IPS-18a (cell line): Measurements from ENCODE around the gene MDM4.

Experiments used
- H3K27ac ChIP-seq: one replicate; pipeline ENCODE4 v1.5.1; 2013; ENCODE audit warnings: low read length
- H3K27me3 ChIP-seq: one replicate; pipeline ENCODE4 v1.6.1; 2013; ENCODE audit warnings: mild to moderate bottlenecking, low read length; ENCODE audit not compliant: control insufficient read depth, insufficient read depth
- H3K36me3 ChIP-seq: one replicate; pipeline ENCODE4 v1.6.1; 2013; ENCODE audit warnings: low read depth, low read length; ENCODE audit not compliant: control insufficient read depth
- H3K4me1 ChIP-seq: one replicate; pipeline ENCODE4 v1.6.1; 2013; ENCODE audit warnings: low read depth, low read length; ENCODE audit not compliant: control insufficient read depth
- H3K4me3 ChIP-seq: one replicate; pipeline ENCODE4 v1.5.1; 2013; ENCODE audit warnings: low read length
- H3K9ac ChIP-seq: one replicate; pipeline ENCODE4 v1.6.1; 2013; ENCODE audit warnings: mild to moderate bottlenecking, low read length, moderate library complexity
- H3K9me3 ChIP-seq: one replicate; pipeline ENCODE4 v1.6.1; 2013; ENCODE audit warnings: low read depth, low read length; ENCODE audit not compliant: control insufficient read depth

The MDM4 gene, protein sequence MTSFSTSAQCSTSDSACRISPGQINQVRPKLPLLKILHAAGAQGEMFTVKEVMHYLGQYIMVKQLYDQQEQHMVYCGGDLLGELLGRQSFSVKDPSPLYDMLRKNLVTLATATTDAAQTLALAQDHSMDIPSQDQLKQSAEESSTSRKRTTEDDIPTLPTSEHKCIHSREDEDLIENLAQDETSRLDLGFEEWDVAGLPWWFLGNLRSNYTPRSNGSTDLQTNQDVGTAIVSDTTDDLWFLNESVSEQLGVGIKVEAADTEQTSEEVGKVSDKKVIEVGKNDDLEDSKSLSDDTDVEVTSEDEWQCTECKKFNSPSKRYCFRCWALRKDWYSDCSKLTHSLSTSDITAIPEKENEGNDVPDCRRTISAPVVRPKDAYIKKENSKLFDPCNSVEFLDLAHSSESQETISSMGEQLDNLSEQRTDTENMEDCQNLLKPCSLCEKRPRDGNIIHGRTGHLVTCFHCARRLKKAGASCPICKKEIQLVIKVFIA

DNA sequence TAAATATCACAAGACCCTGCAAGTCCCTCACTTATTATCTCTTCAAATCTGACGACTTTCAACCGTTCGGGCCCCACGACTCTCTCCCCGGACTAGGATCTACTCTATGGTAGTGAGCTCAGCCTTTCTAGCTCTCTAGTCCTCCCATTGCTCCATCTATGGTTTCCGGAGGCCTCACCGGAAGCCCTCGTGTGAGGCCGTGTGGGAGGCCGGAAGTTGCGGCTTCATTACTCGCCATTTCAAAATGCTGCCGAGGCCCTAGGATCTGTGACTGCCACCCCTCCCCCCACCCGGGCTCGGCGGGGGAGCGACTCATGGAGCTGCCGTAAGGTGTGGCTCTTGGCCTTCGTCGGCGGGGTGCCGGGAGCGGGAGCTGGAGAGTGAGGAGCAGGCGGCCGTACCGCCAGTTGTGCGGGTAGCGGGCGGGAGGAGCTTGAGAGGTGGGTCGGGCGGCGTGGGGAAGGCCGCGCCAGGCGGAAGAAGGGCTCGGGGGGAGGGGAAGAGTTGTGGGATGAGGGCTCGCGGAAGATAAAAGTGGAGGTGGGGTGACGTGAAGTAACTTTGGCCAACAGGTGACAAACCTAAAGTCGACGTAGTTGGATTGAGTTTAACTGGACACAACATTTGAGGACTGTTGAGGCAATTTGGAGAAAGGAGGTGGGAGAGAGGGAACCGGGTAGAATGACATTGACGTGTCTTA, at the start of gene MDM4:
Gene MDM4, plus strand, starts transcription at position 227 of the 700 bp plus-strand sequence. CDS start 9,113 bp downstream, outside the sequence.
- H3K9ac ChIP-seq: peak within 1 kb of the TSS; percentile 94
- peaks cover 10% of the 10 kb centered on the region for H3K36me3 ChIP-seq
- peak within 1 kb of the TSS; percentile 99 for H3K27ac ChIP-seq
- no peaks in the 10 kb centered on the region for H3K27me3 ChIP-seq
- no peaks in the 10 kb centered on the region for H3K4me1 ChIP-seq
- no peaks in the 10 kb centered on the region for H3K9me3 ChIP-seq
- H3K4me3 ChIP-seq: peak within 1 kb of the TSS; percentile 93

DNA sequence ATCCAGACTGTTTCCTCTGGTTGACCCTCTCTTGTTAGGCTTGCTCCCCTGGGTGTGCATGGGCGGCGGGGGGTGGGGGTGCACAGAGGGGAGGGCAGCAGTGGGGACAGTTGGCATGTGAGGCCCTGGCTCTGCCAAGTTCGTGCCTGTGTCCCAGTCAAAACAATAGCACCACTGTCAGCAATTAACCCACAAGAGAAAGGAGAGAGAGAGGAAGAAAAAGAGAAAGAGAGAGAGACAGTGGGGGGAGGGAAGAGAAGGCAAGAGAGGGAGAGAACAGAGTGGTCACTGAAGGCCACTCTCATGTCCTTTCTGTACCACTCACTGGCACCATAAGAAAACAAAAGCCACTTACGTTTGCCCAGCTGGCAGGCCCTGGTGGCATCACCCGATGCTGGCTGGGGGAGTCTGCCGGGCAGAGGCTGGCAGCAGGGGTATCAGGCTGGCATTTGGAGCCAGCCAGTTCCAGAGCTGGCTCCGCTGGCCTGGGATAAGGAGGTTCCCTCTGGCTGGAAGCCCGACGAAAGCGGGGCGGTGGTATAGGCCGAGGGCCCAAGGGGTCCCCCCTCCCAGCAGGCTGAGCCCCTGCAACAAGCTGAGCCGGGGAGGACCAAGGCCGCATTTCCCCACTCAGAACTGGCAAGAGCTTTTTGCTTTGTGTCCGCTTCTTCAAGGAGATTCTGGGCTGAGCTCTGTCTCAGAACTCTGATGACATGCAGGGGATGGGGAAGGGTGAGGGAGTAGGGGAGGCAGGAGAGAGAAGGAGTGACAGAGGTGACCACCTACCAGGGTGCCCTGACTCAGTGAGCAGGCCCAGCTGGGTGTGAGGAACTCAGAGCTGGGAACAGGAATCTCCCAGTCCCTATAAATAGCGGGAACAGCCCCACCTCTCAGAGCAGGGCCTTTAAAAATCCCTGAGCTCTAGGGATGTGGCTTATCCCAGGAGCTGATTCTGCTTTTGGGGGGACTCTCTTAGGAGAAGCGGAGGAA, 49.5 kb upstream of the MDM4 start:
- Histone ChIP-seq H3K9ac (no peak overlapping the region), H3K27me3 (no peaks in the 10 kb centered on the region), H3K9me3 (no peaks in the 10 kb centered on the region), H3K27ac (no peak overlapping the region), H3K4me1 (no peaks in the 10 kb centered on the region), H3K4me3 (no peak overlapping the region), H3K36me3 (no peaks in the 10 kb centered on the region)

- Histone ChIP-seq H3K36me3 (no peaks in the 10 kb centered on the region), H3K4me1 (peaks cover 1% of the 10 kb centered on the region), H3K27me3 (no peaks in the 10 kb centered on the region), H3K9me3 (no peaks in the 10 kb centered on the region), H3K4me3 (no peak overlapping the region), H3K9ac (no peak overlapping the region), H3K27ac (no peak overlapping the region)
These were observed 48.0 kb upstream of the MDM4 start for GRCh38 chr1:204468206-204468605.

GRCh38 chr1:204468766-204469302, 47.4 kb upstream of the MDM4 start:
- Histone ChIP-seq H3K27me3 (no peaks in the 10 kb centered on the region), H3K9me3 (no peaks in the 10 kb centered on the region), H3K27ac (no peak overlapping the region), H3K4me3 (no peak overlapping the region), H3K9ac (no peak overlapping the region), H3K4me1 (peaks cover 8% of the 10 kb centered on the region), H3K36me3 (no peaks in the 10 kb centered on the region)

GRCh38 chr1:204469304-204469703, 46.9 kb upstream of the MDM4 start:
- H3K4me1 ChIP-seq: peaks cover 9% of the 10 kb centered on the region
- H3K4me3 ChIP-seq: no peak overlapping the region
- no peaks in the 10 kb centered on the region for H3K27me3 ChIP-seq
- H3K27ac ChIP-seq: no peak overlapping the region
- H3K36me3 ChIP-seq: no peaks in the 10 kb centered on the region
- H3K9me3 ChIP-seq: no peaks in the 10 kb centered on the region
- no peak overlapping the region for H3K9ac ChIP-seq

GRCh38 chr1:204471687-204472086, 44.5 kb upstream of the MDM4 start:
- no peak overlapping the region for H3K27ac ChIP-seq
- H3K4me3 ChIP-seq: no peak overlapping the region
- H3K27me3 ChIP-seq: no peaks in the 10 kb centered on the region
- H3K9ac ChIP-seq: no peak overlapping the region
- no peaks in the 10 kb centered on the region for H3K36me3 ChIP-seq
- no peaks in the 10 kb centered on the region for H3K9me3 ChIP-seq
- peaks cover 9% of the 10 kb centered on the region for H3K4me1 ChIP-seq

DNA sequence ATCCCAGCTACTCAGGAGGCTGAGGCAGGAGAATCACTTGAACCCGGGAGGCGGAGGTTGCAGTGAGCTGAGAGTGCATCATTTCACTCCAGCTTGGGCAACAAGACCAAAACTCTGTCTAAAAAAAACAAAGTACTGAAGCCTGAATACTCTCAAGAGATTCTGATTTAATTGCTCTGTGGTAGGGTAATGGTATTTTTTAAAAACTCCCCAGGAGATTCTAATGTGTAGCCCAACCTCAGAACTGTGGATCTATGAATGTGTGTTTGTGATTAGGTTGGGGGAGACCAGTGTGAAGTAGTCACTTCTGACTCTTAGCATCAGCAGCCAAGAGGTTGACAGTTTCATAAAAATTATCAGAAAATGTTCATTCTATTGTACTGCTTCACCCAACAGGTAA, 43.5 kb upstream of the MDM4 start:
- H3K36me3 ChIP-seq: no peaks in the 10 kb centered on the region
- no peak overlapping the region for H3K4me3 ChIP-seq
- no peak overlapping the region for H3K9ac ChIP-seq
- no peaks in the 10 kb centered on the region for H3K9me3 ChIP-seq
- H3K27me3 ChIP-seq: no peaks in the 10 kb centered on the region
- H3K27ac ChIP-seq: no peak overlapping the region
- peaks cover 9% of the 10 kb centered on the region for H3K4me1 ChIP-seq

DNA sequence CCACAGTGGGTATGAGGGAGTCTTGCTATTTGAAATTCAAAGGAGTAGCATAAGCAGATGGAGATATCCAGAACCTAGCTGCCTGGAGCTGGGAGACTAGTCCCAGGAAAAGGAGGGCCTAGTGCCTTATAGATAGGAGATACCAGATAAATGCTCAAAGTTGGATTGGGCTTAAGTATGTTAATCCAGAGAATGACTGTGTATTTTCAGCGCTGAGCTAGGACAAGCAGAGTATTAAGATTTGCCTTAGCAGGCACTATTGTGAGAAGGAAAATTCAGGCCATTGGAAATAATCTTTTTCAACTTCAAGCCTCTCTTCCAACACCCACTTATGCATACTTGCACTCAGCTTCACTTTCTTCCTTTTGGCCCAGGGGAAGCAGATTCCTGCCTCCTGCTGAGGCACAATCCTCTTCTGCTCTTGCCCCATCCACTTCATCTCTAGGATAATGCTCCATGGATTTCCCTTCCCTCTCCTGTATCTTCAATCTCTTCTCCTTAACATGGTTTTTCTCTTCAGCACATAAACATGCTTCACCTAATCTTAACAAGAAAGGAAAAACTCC, 42.7 kb upstream of the MDM4 start:
- no peak overlapping the region for H3K27ac ChIP-seq
- H3K4me1 ChIP-seq: peaks cover 9% of the 10 kb centered on the region
- H3K36me3 ChIP-seq: no peaks in the 10 kb centered on the region

DNA sequence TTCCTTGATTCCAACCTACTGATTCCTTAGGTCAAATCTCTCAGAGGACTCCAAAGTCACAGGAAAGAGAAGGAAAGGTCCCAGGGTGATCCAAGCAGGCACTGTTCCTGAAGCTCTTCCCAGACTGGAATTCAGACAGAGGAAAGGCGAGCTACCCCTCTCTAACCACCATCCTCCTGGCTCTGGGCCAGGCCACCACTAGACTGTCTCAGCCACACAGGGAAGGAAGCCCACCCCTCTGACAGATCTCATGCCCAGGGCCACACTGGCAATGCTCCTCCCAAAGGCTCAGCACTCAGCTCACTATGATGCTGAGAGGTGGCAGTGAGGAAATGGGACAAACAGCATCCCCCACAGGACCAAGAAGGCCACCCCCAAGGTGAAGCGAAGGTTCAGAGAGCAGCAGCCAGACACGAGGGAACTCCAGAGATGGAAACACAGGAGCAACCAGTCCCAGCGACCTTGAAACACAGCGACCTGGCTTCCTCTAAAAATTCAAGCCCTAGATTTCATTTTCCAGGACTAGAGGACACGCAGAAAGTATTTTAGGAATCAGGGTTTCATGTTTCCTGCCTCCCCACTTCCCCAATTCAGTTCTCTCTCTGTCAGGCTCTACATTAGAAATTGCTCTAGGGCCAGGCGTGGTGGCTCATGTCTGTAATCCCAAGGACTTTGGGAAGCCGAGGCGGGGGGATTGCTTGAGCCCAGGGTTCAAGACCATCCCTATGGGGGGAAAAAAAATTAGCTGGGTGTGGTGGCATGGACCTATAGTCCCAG, 40.4 kb upstream of the MDM4 start:
- Histone ChIP-seq H3K4me3 (no peak overlapping the region), H3K9ac (no peak overlapping the region), H3K27ac (no peak overlapping the region), H3K27me3 (no peaks in the 10 kb centered on the region), H3K9me3 (no peaks in the 10 kb centered on the region), H3K36me3 (no peaks in the 10 kb centered on the region), H3K4me1 (peaks cover 9% of the 10 kb centered on the region)

More for the DNA sequence above, 42.7 kb upstream of the MDM4 start:
- Histone ChIP-seq H3K4me3 (no peak overlapping the region), H3K27me3 (no peaks in the 10 kb centered on the region), H3K9ac (no peak overlapping the region), H3K9me3 (no peaks in the 10 kb centered on the region)

GRCh38 chr1:204476563-204476962, 39.6 kb upstream of the MDM4 start:
- H3K9ac ChIP-seq: no peak overlapping the region
- no peak overlapping the region for H3K4me3 ChIP-seq
- H3K36me3 ChIP-seq: no peaks in the 10 kb centered on the region
- peaks cover 9% of the 10 kb centered on the region for H3K4me1 ChIP-seq
- no peaks in the 10 kb centered on the region for H3K27me3 ChIP-seq
- H3K9me3 ChIP-seq: no peaks in the 10 kb centered on the region
- no peak overlapping the region for H3K27ac ChIP-seq
